ENCODE data around the gene PLAU. TPM values are rescaled to one million over a fixed set of nuclear protein-coding genes. Genes with fewer than 3 reads are reported as not detected.
A peak's percentile ranks its signal among the peaks of the same experiment; 100 is the strongest.

PLAU gene
- total and polyA plus RNA-seq, 2 of the 13 experiments (the other 11 are each of a cell fraction or from before 2014, with no cell fraction given): 0.45 to 11.2 TPM

DNA sequence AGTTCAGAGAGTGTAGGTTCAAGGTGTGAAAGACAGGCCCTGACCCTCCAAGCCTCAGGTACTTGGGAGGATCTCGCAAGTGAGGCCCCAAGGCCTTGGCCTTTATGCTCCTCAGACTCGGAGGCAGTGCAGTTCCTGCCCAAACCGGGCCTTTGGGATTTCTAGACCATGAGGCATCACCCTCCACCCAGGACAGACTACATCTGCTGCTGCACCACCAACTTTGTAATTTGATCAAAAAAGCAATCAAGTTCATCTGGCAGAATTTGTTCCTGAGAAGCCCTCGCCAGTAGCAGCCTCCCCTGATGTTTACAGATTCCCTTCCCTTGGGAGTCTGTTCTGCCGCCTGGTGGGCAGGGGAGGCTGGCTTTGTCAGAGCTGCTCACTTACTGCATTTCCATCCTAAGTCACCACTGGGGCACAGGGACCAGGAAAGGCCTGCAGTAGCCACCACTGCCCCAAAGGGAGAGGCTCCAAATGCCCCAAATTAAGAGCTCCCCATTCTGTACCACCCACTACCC lies 38.7 kb upstream of the PLAU start (continued):
- no peak for TF ChIP-seq LCORL (IDR thresholded peaks at IDR 0.05)
- TF ChIP-seq LCORL (CRISPR knock-in tag; IDR thresholded peaks at IDR 0.05): no peak
- TF ChIP-seq, protein P1, sequence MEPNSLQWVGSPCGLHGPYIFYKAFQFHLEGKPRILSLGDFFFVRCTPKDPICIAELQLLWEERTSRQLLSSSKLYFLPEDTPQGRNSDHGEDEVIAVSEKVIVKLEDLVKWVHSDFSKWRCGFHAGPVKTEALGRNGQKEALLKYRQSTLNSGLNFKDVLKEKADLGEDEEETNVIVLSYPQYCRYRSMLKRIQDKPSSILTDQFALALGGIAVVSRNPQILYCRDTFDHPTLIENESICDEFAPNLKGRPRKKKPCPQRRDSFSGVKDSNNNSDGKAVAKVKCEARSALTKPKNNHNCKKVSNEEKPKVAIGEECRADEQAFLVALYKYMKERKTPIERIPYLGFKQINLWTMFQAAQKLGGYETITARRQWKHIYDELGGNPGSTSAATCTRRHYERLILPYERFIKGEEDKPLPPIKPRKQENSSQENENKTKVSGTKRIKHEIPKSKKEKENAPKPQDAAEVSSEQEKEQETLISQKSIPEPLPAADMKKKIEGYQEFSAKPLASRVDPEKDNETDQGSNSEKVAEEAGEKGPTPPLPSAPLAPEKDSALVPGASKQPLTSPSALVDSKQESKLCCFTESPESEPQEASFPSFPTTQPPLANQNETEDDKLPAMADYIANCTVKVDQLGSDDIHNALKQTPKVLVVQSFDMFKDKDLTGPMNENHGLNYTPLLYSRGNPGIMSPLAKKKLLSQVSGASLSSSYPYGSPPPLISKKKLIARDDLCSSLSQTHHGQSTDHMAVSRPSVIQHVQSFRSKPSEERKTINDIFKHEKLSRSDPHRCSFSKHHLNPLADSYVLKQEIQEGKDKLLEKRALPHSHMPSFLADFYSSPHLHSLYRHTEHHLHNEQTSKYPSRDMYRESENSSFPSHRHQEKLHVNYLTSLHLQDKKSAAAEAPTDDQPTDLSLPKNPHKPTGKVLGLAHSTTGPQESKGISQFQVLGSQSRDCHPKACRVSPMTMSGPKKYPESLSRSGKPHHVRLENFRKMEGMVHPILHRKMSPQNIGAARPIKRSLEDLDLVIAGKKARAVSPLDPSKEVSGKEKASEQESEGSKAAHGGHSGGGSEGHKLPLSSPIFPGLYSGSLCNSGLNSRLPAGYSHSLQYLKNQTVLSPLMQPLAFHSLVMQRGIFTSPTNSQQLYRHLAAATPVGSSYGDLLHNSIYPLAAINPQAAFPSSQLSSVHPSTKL (CRISPR knock-in tag; IDR thresholded peaks at IDR 0.05): no peak
- TF ChIP-seq FOXA1 (IDR thresholded peaks at IDR 0.05): no peak
- peak; percentile 41; the same call in 1 of the 2 replicates for TF ChIP-seq FOXA1 (CRISPR knock-in tag; IDR thresholded peaks at IDR 0.05)
- TF ChIP-seq, protein P2, sequence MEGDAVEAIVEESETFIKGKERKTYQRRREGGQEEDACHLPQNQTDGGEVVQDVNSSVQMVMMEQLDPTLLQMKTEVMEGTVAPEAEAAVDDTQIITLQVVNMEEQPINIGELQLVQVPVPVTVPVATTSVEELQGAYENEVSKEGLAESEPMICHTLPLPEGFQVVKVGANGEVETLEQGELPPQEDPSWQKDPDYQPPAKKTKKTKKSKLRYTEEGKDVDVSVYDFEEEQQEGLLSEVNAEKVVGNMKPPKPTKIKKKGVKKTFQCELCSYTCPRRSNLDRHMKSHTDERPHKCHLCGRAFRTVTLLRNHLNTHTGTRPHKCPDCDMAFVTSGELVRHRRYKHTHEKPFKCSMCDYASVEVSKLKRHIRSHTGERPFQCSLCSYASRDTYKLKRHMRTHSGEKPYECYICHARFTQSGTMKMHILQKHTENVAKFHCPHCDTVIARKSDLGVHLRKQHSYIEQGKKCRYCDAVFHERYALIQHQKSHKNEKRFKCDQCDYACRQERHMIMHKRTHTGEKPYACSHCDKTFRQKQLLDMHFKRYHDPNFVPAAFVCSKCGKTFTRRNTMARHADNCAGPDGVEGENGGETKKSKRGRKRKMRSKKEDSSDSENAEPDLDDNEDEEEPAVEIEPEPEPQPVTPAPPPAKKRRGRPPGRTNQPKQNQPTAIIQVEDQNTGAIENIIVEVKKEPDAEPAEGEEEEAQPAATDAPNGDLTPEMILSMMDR (CRISPR knock-in tag; IDR thresholded peaks at IDR 0.05): peak; percentile 42
- no peak for TF ChIP-seq RAD51 (IDR thresholded peaks at IDR 0.05; ENCODE audit: borderline replicate concordance)
- TF ChIP-seq NFYB (CRISPR knock-in tag; IDR thresholded peaks at IDR 0.05): no peak
